A673 (cell line): ENCODE results near the gene SERPINA5. TPM values are rescaled to one million over a fixed set of nuclear protein-coding genes. Genes with fewer than 3 reads are reported as not detected.

Experiments used
- BruUV-seq: library from RNA; stranded (reverse); fragments of 400-500 nt; replicated peaks from 2 replicates; lab custom pipeline; 2021; lab: Mats Ljungman, UMichigan
- CTCF ChIA-PET: fragments of 300-600 bp; sonication (Branson Sonifier 250); formaldehyde crosslinking; loops from one replicate; lab custom pipeline; 2022; ENCODE audit warnings: antibody characterized with exemption; lab: Charles Lee
- POLR2A ChIA-PET: fragments of 300-600 bp; sonication (Branson Sonifier 250); formaldehyde crosslinking; loops from one replicate; lab custom pipeline; 2022; ENCODE audit warnings: antibody characterized with exemption; ENCODE audit not compliant: low non-redundant PET; lab: Charles Lee
- DNase-seq: peaks from one replicate; pipeline ENCODE4 v3.0.0-alpha.2; 2015; ENCODE audit warnings: low spot score
- H3K27ac ChIP-seq: fragments of 200-600 bp; sonication (generic); 2 replicates; pipeline ENCODE4 v1.5.1; 2016; ENCODE audit warnings: mixed run types, low read depth, mild to moderate bottlenecking, mixed read lengths, antibody characterized with exemption, low read length; ENCODE audit not compliant: poor library complexity, severe bottlenecking
- H3K27me3 ChIP-seq: fragments of 200-600 bp; sonication (generic); replicated peaks from 2 replicates; pipeline ENCODE4 v1.6.1; 2017; ENCODE audit warnings: mixed run types, low read depth, mild to moderate bottlenecking, mixed read lengths, antibody characterized with exemption, low read length; ENCODE audit not compliant: insufficient read depth, poor library complexity
- H3K36me3 ChIP-seq: fragments of 200-600 bp; sonication (generic); 2 replicates; pipeline ENCODE4 v1.6.1; 2016; ENCODE audit warnings: mixed run types, mild to moderate bottlenecking, mixed read lengths, antibody characterized with exemption, low read length; ENCODE audit not compliant: insufficient read depth, poor library complexity, severe bottlenecking
- H3K4me1 ChIP-seq: fragments of 200-600 bp; sonication (generic); 2 replicates; pipeline ENCODE4 v1.6.1; 2017; ENCODE audit warnings: mixed run types, mild to moderate bottlenecking, mixed read lengths, antibody characterized with exemption, low read length; ENCODE audit not compliant: insufficient read depth, poor library complexity, severe bottlenecking
- H3K4me3 ChIP-seq: fragments of 200-600 bp; sonication (generic); 2 replicates; pipeline ENCODE4 v1.5.1; 2016; ENCODE audit warnings: low read depth, mixed run types, mild to moderate bottlenecking, mixed read lengths, low read length; ENCODE audit not compliant: poor library complexity, severe bottlenecking
- H3K9me3 ChIP-seq: fragments of 200-600 bp; sonication (generic); 2 replicates; pipeline ENCODE4 v1.6.1; 2016; ENCODE audit warnings: mixed run types, low read depth, mild to moderate bottlenecking, mixed read lengths, antibody characterized with exemption, low read length; ENCODE audit not compliant: poor library complexity, severe bottlenecking
- CTCF ChIP-seq: fragments of 300-800, 200-600 bp; sonication (generic); conservative IDR thresholded peaks from 2 replicates; pipeline ENCODE4 v1.5.1; 2017; ENCODE audit warnings: low read depth, mild to moderate bottlenecking, antibody characterized with exemption, low read length, moderate library complexity, mixed read lengths
- EZH2 ChIP-seq: fragments of 200-600 bp; sonication (generic); IDR thresholded peaks from 2 replicates; pipeline ENCODE4 v1.6.1; 2017; ENCODE audit warnings: borderline replicate concordance, low read depth, mild to moderate bottlenecking, mixed read lengths, antibody characterized with exemption, low read length; ENCODE audit not compliant: poor library complexity, severe bottlenecking
- intact Hi-C: fragments of 100-400 bp; cut with micrococcal nuclease; formaldehyde crosslinking; loops from one replicate; pipeline ENCODE4 v1.10.0; 2022; ENCODE audit not compliant: unreplicated experiment
- total RNA-seq: library from RNA; stranded (reverse); gene quantifications from 2 replicates; pipeline ENCODE4 v1.2.3, GENCODE V29; 2021

Gene SERPINA5
- total RNA-seq, 1 experiment from 2014 or later, result not detected

GRCh38 chr14:94632305-94632590 is 51.0 kb downstream of the SERPINA5 start:
- no TSS peak for BruUV-seq
- no peaks in the 10 kb centered on the region for H3K36me3 ChIP-seq
- CTCF ChIA-PET, result no interaction called here
- H3K27me3 ChIP-seq, result no peaks in the 10 kb centered on the region
- no peaks in the 10 kb centered on the region for H3K4me1 ChIP-seq
- POLR2A ChIA-PET, result no interaction called here
- H3K27ac ChIP-seq, result no peak overlapping the region
- intact Hi-C loops, result no loop called here
- no peak for DNase-seq
- no peak for TF ChIP-seq EZH2
- TF ChIP-seq CTCF, result no peak
- no peaks in the 10 kb centered on the region for H3K9me3 ChIP-seq
- no peak overlapping the region for H3K4me3 ChIP-seq

GRCh38 chr14:94633121-94633520 is 51.9 kb downstream of the SERPINA5 start:
- BruUV-seq, result no TSS peak
- intact Hi-C loops, result no loop called here
- ChIA-PET POLR2A (no interaction called here), CTCF (no interaction called here)
- Histone ChIP-seq H3K36me3 (no peaks in the 10 kb centered on the region), H3K4me1 (no peaks in the 10 kb centered on the region), H3K27ac (no peak overlapping the region), H3K4me3 (no peak overlapping the region), H3K27me3 (no peaks in the 10 kb centered on the region), H3K9me3 (no peaks in the 10 kb centered on the region)
- DNase-seq, result no peak
- no peak for TF ChIP-seq EZH2
- no peak for TF ChIP-seq CTCF

- POLR2A ChIA-PET, result no interaction called here
- CTCF ChIA-PET, result no interaction called here
- no peaks in the 10 kb centered on the region for H3K36me3 ChIP-seq
- DNase-seq, result no peak
- H3K27ac ChIP-seq, result no peak overlapping the region
- intact Hi-C loops, result no loop called here
- H3K4me3 ChIP-seq, result no peak overlapping the region
- no peaks in the 10 kb centered on the region for H3K4me1 ChIP-seq
- no TSS peak for BruUV-seq
- no peaks in the 10 kb centered on the region for H3K27me3 ChIP-seq
- no peaks in the 10 kb centered on the region for H3K9me3 ChIP-seq
- TF ChIP-seq CTCF, result no peak
- TF ChIP-seq EZH2, result no peak
Measured at GRCh38 chr14:94635154-94635553, 53.9 kb downstream of the SERPINA5 start.
